Gastrocnemius medialis (tissue), 4 donors: ENCODE results near the gene RIOK2.

Source experiments
- CTCF ChIP-seq, 5 experiments: fragments of 450-650 bp in 3 of 5; fragments of 200-600 bp in 2 of 5; sonication (generic) in 2 of 5; IDR thresholded peaks in 4 of 5; conservative IDR thresholded peaks in 1 of 5; 1 replicate in 4 of 5; 2 replicates in 1 of 5; pipeline ENCODE4 v1.5.1; 2016 to 2019; ENCODE audit warnings: antibody characterized with exemption in 5 of 5, mild to moderate bottlenecking in 3 of 5, moderate library complexity in 3 of 5
- POLR2A ChIP-seq, 2 donors: fragments of 450-650 bp; IDR thresholded peaks; one replicate each; pipeline ENCODE4 v1.6.1; 2017; ENCODE audit warnings: antibody characterized with exemption in 2 of 2, mild to moderate bottlenecking in 2 of 2, moderate library complexity in 2 of 2

- no peak for TF ChIP-seq CTCF (IDR thresholded peaks at IDR 0.05 in 4 of 5, conservative IDR thresholded peaks at IDR 0.05 in 1 of 5)
- TF ChIP-seq POLR2A (IDR thresholded peaks at IDR 0.05), result no peak
These were observed 10.8 kb downstream of the RIOK2 start for GRCh38 chr5:97172227-97172626.
